CD14-positive monocyte (primary cell): Measurements from ENCODE around the gene GLB1L. TPM values are rescaled to one million over a fixed set of nuclear protein-coding genes. Genes with fewer than 3 reads are reported as not detected.
A peak's percentile ranks its signal among the peaks of the same experiment; 100 is the strongest.

Source experiments
- DNase-seq, 3 donors: peaks; one replicate each; pipeline ENCODE4 v3.0.0-alpha.2; 2011 to 2022
- H2AFZ ChIP-seq: 2 replicates; pipeline ENCODE4 v1.6.0; 2012; ENCODE audit warnings: mild to moderate bottlenecking, low read depth, low read length, inconsistent platforms; ENCODE audit not compliant: insufficient read depth, poor library complexity, severe bottlenecking
- H3K27ac ChIP-seq, 2 donors: 1 replicate in 1 of 2; 2 replicates in 1 of 2; pipeline ENCODE4 v1.5.1; 2012 to 2013; ENCODE audit warnings: low read length in 2 of 2, control low read depth in 1 of 2, inconsistent platforms in 1 of 2, low read depth in 1 of 2, mild to moderate bottlenecking in 1 of 2
- H3K27me3 ChIP-seq, 2 donors: one replicate each; pipeline versions ENCODE4 v1.6.0 to v1.6.1; 2011 to 2013; ENCODE audit warnings: low read length in 2 of 2; ENCODE audit not compliant: control insufficient read depth in 2 of 2, insufficient read depth in 2 of 2
- H3K36me3 ChIP-seq, 2 donors: replicated peaks in 1 of 2; 1 replicate in 1 of 2; 2 replicates in 1 of 2; pipeline versions ENCODE4 v1.5.1 to v1.6.1; 2012 to 2013; ENCODE audit warnings: low read length in 2 of 2, control low read depth in 1 of 2, inconsistent platforms in 1 of 2, mild to moderate bottlenecking in 1 of 2; ENCODE audit not compliant: insufficient read depth in 2 of 2, control insufficient read depth in 1 of 2
- H3K4me1 ChIP-seq, 2 donors: 1 replicate in 1 of 2; 2 replicates in 1 of 2; pipeline versions ENCODE4 v1.5.1 to v1.6.1; 2012 to 2013; ENCODE audit warnings: low read length in 2 of 2, control low read depth in 1 of 2, inconsistent platforms in 1 of 2, mild to moderate bottlenecking in 1 of 2, moderate library complexity in 1 of 2; ENCODE audit not compliant: insufficient read depth in 2 of 2, control insufficient read depth in 1 of 2
- H3K4me2 ChIP-seq: replicated peaks from 2 replicates; pipeline ENCODE3; 2012; ENCODE audit warnings: low read length, moderate library complexity, mild to moderate bottlenecking; ENCODE audit not compliant: poor library complexity, severe bottlenecking; ENCODE audit errors: extremely low read depth
- H3K4me3 ChIP-seq, 3 experiments: fragments of 200-600 bp in 1 of 3; sonication (generic) in 1 of 3; replicated peaks in 1 of 3; 1 replicate in 2 of 3; 2 replicates in 1 of 3; pipeline ENCODE4 v1.5.1; 2011 to 2013; ENCODE audit warnings: low read length in 3 of 3, mild to moderate bottlenecking in 3 of 3, control low read depth in 2 of 3, low read depth in 2 of 3, inconsistent platforms in 1 of 3, moderate library complexity in 1 of 3
- H3K79me2 ChIP-seq: 2 replicates; pipeline ENCODE4 v1.6.0; 2012; ENCODE audit warnings: mild to moderate bottlenecking, control low read depth, inconsistent platforms, low read length, moderate library complexity; ENCODE audit not compliant: insufficient read depth
- H3K9ac ChIP-seq: 2 replicates; pipeline ENCODE4 v1.6.0; 2017; ENCODE audit warnings: low read length, mild to moderate bottlenecking; ENCODE audit not compliant: insufficient read depth, poor library complexity, severe bottlenecking
- H3K9me3 ChIP-seq, 2 donors: replicated peaks in 1 of 2; 1 replicate in 1 of 2; 2 replicates in 1 of 2; pipeline versions ENCODE4 v1.5.1 to v1.6.1; 2012 to 2013; ENCODE audit warnings: low read length in 2 of 2, control low read depth in 1 of 2; ENCODE audit not compliant: control insufficient read depth in 1 of 2, insufficient read depth in 1 of 2
- H4K20me1 ChIP-seq: 2 replicates; pipeline ENCODE4 v1.6.0; 2012; ENCODE audit warnings: mild to moderate bottlenecking, low read length, control low read depth, moderate library complexity; ENCODE audit not compliant: insufficient read depth
- H3K27ac Mint-ChIP-seq, 7 donors: one replicate each; pipeline ENCODE4 v1.8.0; 2020; ENCODE audit warnings: mild to moderate bottlenecking in 7 of 7, mixed read lengths in 7 of 7, moderate library complexity in 6 of 7, inconsistent platforms in 2 of 7
- H3K27me3 Mint-ChIP-seq, 3 donors: one replicate each; pipeline ENCODE4 v1.8.0; 2021 to 2022; ENCODE audit warnings: low read depth in 3 of 3, mild to moderate bottlenecking in 3 of 3, mixed read lengths in 3 of 3, moderate library complexity in 3 of 3, inconsistent platforms in 1 of 3
- H3K36me3 Mint-ChIP-seq, 2 donors: one replicate each; pipeline ENCODE4 v1.8.0; 2020; ENCODE audit warnings: mixed read lengths in 2 of 2, inconsistent platforms in 1 of 2, mild to moderate bottlenecking in 1 of 2
- H3K4me1 Mint-ChIP-seq: one replicate; pipeline ENCODE4 v1.8.0; 2020; ENCODE audit warnings: mild to moderate bottlenecking, mixed read lengths
- H3K4me3 Mint-ChIP-seq, 2 donors: one replicate each; pipeline ENCODE4 v1.8.0; 2020; ENCODE audit warnings: mild to moderate bottlenecking in 2 of 2, mixed read lengths in 2 of 2, moderate library complexity in 1 of 2
- H3K9me3 Mint-ChIP-seq, 7 donors: one replicate each; pipeline ENCODE4 v1.8.0; 2020 to 2022; ENCODE audit warnings: mixed read lengths in 7 of 7, mild to moderate bottlenecking in 6 of 7, moderate library complexity in 6 of 7, inconsistent platforms in 2 of 7
- CTCF ChIP-seq: fragments of 200-600 bp; IDR thresholded peaks from one replicate; pipeline ENCODE4 v1.8.0; 2022; ENCODE audit warnings: antibody characterized with exemption, mild to moderate bottlenecking
- WGBS: methylation state at CpG from one replicate; pipeline ENCODE4 v1.1.5; 2013; ENCODE audit warnings: missing lambda C conversion rate; ENCODE audit not compliant: insufficient coverage; 5-methylcytosine and 5-hydroxymethylcytosine counted together
- intact Hi-C, 2 donors: fragments of 100-400 bp; cut with micrococcal nuclease; formaldehyde crosslinking; loops; one replicate each; pipeline versions ENCODE4 v1.15.0 to v1.15.1; 2023
- polyA plus RNA-seq, 3 donors: library from polyadenylated mRNA; depleted of rRNA in 1 of 3; unstranded in 2 of 3; stranded (reverse) in 1 of 3; fragments of 300-500 nt in 2 of 3; fragments of >200 nt in 1 of 3; fragmentation: Illumina TruSeq in 2 of 3; gene quantifications; 1 replicate in 2 of 3; 2 replicates in 1 of 3; pipeline ENCODE4 v1.2.3, GENCODE V29; 2012 to 2021

GLB1L gene
- polyA plus RNA-seq, 3 donors = 4.0 to 11.7 (median 7.7) TPM

- Mint-ChIP-seq H3K9me3 (no peaks in the 10 kb centered on the region), H3K4me3 (no peak overlapping the region), H3K27ac (peak overlapping the region in 1 of 7 donors; percentile 42), H3K27me3 (peaks cover 0 to 5% (median under 1%) of the 10 kb centered on the region in 3 donors), H3K4me1 (peaks cover 6% of the 10 kb centered on the region), H3K36me3 (peaks cover 58% of the 10 kb centered on the region in 2 donors)
- intact Hi-C loops = no loop called here
- Histone ChIP-seq H3K27me3 (no peaks in the 10 kb centered on the region), H3K4me2 (no peak overlapping the region), H4K20me1 (peaks cover 5% of the 10 kb centered on the region), H3K4me1 (peaks cover under 1 to 5% of the 10 kb centered on the region in 2 donors), H2AFZ (no peak overlapping the region), H3K36me3 (peaks cover 49 to 55% of the 10 kb centered on the region in 2 donors), H3K27ac (no peak overlapping the region), H3K79me2 (no peaks in the 10 kb centered on the region), H3K9ac (no peak overlapping the region), H3K4me3 (no peak overlapping the region), H3K9me3 (no peaks in the 10 kb centered on the region)
- no peak for TF ChIP-seq CTCF
- DNase-seq = no peak
- 93% methylated on average over 1 of the region's 12 CpGs for WGBS
Measured at GRCh38 chr2:219285373-219285735, 40.1 kb upstream of the GLB1L start.

GRCh38 chr2:219284501-219285372 is 39.5 kb upstream of the GLB1L start:
- Mint-ChIP-seq H3K27ac (no peak overlapping the region), H3K4me3 (no peak overlapping the region), H3K9me3 (peaks cover 0 to 2% (median 0%) of the 10 kb centered on the region in 7 donors), H3K36me3 (peaks cover 58 to 62% of the 10 kb centered on the region in 2 donors), H3K4me1 (peaks cover 12% of the 10 kb centered on the region), H3K27me3 (peaks cover 0 to 2% (median 0%) of the 10 kb centered on the region in 3 donors)
- no peak overlapping the region for H3K4me2 ChIP-seq
- H4K20me1 ChIP-seq = peaks cover 5% of the 10 kb centered on the region
- peaks cover 7 to 11% of the 10 kb centered on the region in 2 donors for H3K4me1 ChIP-seq
- WGBS = 97% methylated on average over 13 of the region's 16 CpGs
- peaks cover 5% of the 10 kb centered on the region for H3K79me2 ChIP-seq
- H3K4me3 ChIP-seq = no peak overlapping the region
- no peak for DNase-seq
- H3K27me3 ChIP-seq = no peaks in the 10 kb centered on the region
- peaks cover 49 to 56% of the 10 kb centered on the region in 2 donors for H3K36me3 ChIP-seq
- H3K27ac ChIP-seq = no peak overlapping the region
- no peaks in the 10 kb centered on the region for H3K9me3 ChIP-seq
- H2AFZ ChIP-seq = no peak overlapping the region
- intact Hi-C loops = no loop called here
- no peak overlapping the region for H3K9ac ChIP-seq
- TF ChIP-seq CTCF = no peak
